ENCODE measurements around the gene SLC16A6. TPM values are rescaled to one million over a fixed set of nuclear protein-coding genes. Genes with fewer than 3 reads are reported as not detected.
"Not testable (repeated sequence)": the region's sequence is repeated elsewhere in the genome, so short reads cannot be mapped to it uniquely, and the experiment has no call there.

The SLC16A6 gene
- 2.7 TPM for total RNA-seq

DNA sequence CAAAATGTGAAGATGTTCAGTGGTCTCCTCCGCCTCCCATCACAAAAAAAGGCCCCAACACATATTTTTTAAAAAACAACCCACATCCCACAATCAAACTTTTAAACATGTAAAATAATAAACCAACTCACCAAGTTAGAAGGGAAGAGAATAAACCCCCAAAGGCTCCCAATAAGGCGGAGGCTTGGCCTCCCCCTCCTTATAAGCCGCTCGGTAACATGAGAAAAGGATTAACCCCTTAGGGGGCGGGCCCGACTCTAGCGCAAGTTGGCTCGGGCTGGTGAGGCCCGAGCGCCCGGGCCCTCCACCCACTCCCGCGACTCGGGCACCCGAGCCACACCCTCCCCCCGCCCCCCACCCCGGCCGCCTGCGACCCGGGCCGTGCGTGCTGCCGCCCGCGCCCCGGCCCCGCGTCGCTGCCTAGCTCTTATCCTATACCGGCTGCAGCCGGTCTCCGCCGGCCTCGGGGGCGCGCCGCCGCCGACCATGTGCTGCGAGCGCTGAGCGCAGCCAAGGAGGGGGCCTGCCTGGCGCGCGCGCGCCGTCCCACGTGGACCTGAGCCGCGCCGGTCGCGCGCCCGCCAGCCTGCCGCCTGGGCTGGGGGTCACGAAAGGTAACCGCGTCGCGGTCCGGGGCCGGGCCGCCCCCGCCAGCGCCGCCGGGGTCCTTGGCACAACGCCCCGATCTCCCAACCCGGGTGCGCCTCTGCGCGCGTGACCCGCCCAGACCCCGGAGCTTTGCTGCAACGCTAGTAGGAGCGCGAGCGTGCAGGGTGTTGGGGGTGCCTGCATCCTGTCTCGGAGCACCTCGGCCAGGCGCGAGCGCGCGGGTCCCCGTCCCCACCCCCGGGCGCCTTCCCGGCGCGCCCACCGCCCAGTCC lies at the start of gene SLC16A6, which contains the start of gene ARSG:
Gene SLC16A6 (minus strand): TSS at position 173 of the 881 bp plus-strand sequence. CDS start 12,807 bp downstream, outside the sequence.
Gene ARSG (plus strand): TSS at position 541 of the 881 bp plus-strand sequence. CDS start 15,999 bp downstream, outside the sequence.
- peak; percentile 82 for DNase-seq

DNA sequence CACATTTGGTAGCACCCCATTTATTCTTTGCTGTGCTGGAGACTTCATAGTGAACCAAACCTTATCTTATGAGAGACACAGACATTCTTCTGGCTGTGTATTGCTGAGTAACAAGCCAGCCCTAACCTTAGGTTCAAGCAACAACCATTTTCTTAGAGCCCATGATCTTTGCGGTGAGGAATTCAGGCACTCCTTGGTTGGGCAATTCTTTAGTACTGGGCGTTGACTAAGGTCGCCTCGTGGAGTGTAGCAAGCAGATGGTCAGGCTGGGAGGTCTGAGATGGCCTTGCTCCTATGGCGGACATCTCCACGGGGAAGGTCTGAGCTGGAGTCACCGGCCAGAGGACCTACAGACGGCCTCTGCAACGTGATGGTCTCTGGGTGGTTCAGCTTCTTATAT lies 43.5 kb upstream of the SLC16A6 start:
- DNase-seq = no peak

DNA sequence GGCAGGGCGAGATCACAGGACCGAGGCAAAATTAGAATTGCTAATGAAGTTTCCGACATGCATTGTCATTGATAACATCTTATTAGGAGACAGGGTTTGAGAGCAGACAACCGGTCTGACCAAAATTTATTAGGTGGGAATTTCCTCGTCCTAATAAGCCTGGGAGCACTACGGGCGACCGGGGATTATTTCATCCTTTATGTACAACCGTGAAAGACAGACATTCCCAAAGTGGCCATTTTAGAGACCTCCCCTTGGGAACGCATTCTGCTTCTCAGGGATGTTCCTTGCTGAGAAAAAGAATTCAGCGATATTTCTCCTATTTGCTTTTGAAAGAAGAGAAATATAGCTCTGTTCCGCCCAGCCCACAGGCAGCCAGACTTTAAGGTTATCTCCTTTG lies 41.0 kb upstream of the SLC16A6 start:
- DNase-seq = not testable (repeated sequence)

DNA sequence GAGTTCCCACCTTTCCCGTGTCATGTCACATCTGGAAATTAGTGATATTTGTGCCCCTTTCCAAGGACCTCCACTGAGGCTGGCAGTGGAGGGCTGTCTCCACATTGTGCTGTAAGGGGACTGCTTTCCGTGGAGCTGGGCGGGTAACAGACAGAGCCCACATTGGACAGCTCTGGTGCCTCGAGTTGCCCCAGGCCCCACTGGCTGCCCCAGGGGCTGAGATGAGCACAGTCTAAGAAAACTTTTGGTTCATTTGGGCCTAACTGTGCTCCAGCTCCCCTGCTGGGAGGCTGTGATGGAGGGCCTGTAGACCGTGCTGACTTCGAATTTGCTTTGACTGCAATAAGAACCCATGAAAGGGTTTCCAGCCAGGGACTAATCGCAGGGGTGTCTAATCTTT lies 38.4 kb upstream of the SLC16A6 start:
- no peak for DNase-seq

- no peak for DNase-seq
Measured at GRCh38 chr17:68328676-68329075, 37.7 kb upstream of the SLC16A6 start.

- no peak for DNase-seq
Measured at GRCh38 chr17:68327823-68328557, 37.1 kb upstream of the SLC16A6 start.

DNA sequence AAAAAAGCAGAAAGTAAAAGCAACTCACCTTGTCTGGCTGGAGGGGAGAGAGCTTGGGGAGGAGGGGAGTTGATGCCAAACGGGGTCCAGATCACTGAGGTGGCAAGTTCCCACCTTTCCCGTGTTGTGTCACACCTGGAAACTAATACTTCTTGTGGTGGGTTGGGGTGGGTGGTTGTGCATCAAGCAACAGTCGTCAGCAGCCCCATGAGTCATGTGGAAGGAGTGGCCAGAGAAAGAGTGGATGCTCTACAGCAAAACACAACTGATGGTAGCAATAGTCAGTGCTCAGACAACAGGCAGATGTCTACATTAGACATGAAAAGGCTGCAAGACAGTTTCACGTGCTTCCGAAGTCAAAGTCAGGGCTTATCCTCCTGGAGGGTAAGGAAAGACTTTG lies 35.8 kb upstream of the SLC16A6 start:
- no peak for DNase-seq

GRCh38 chr17:68325961-68326360 lies 35.0 kb upstream of the SLC16A6 start:
- no peak for DNase-seq

- no peak for DNase-seq
Measured at GRCh38 chr17:68324654-68325336, 33.9 kb upstream of the SLC16A6 start.

DNA sequence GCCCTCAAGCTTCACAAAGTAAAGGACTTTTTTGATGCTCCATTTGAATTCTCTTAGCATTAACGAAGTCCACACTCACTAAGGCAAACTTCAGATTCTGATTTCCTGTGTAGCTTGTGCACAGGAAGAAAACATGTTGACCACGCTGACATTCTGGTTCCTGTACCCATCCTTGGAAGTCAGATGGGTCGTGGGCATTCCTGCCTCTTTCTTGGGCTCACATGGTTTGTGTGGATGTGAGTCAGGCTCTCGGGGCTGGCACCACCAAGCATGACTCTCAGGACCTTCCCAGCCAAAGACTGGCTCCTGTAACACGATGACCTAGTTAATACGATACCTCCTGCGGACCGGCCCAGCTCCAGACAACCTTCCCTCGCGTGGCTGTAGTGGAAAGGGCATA lies 33.2 kb upstream of the SLC16A6 start:
- no peak for DNase-seq

GRCh38 chr17:68322630-68323029 lies 31.7 kb upstream of the SLC16A6 start:
- DNase-seq = no peak

GRCh38 chr17:68321556-68321954 lies 30.6 kb upstream of the SLC16A6 start:
- DNase-seq = no peak

GRCh38 chr17:68320943-68321555 lies 30.1 kb upstream of the SLC16A6 start:
- DNase-seq = no peak

DNA sequence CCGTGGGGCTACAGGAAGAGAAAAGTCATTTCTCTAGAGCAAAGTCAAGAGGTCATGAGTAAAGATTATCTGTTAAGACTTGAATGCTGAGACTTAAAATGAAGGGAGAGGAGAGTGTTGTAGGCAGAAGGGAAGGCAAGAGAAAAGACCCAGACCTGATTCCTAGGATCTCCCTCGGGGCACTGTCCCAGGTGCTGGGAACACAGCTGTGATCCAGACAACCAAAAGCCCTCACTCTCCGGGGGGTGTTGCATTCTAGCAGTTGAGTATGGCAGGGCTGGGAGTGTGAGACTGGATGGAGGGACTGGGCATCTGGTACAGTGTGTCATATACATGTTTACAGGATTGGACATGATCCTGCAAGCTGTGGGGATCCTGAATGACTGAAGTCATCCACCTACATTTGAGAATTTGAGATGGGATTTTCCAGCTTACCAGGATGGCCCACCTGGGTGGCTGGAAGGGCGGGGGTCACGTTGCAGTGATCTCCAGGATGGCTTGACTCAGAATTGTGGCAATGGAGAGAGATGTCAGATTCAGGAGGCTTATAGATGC lies 29.5 kb upstream of the SLC16A6 start:
- no peak for DNase-seq

DNA sequence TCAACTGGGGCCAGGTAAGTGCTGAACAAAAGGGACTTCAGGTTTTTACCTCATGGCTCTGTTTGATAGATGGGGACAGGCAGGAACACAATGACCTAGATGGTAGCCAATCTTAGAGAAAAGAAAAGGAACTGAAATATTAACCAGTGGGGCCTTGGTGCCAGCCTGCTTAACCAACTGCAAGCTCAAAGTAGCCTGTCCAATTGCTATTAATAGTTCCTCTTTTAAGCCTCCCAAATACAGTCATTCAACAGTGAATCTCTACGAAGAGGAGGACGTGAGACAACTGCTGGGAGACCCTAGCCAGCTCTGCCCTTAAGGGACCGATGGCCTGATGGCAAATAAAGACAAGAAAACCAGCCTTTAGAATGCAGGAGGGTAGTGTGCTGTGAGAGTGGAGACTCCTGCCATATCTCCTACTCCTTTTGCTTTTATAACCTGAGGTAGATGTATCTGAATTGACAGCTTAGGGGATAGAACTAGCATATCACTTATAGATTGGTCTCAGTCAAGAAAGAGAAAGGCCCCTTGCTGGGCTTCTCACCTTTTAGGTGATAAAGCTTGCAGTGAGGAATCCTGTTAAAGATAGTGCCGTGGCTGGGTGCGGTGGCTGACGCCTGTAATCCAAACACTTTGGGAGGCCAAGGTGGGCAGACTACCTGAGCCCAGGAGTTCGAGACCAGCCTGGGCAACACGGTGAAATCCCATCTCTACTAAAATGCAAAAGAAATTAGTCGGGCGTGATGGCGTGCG lies 28.7 kb upstream of the SLC16A6 start:
- DNase-seq = peak; percentile 34

DNA sequence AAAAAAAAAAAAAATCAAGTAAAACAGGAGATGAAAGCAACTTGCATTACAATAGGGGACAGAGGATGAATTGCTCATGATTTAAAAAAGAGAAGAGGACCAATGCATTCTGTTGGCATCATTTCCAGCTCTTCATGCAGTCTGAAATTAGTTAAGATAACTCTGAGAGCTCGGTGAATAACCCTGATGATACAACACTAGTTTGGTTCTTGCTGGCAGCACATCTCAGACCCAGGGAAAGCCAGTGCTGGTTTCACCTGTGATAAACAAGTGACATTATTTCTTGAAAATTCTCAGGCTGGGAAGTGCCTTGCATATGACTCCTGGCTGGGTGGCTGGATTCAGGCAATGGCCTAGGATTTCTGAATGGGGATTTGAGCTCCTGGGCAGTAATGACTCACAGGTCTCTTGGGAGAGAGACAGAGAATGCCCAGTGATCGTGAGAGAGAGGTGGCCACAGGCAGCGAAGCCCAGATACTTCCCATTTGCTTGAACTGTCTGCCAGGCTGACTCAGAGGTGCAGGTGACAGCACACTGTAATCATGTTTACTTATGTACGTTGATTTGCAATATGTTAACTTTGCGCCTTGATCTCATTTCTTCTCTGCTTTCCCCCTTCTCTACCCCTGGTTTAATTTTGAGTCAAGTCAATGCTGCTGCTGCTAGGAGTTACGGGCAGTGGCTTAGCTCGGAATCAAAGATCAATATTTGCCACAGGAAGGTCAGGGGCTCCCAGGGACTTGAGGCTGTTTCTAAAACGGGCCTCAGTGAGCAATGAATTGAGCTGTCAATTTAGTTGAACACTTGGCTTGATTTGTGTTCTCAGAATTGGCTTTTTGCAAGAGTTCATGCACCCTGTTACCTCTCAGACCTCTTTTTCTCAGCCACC lies 27.4 kb upstream of the SLC16A6 start:
- DNase-seq = no peak

GRCh38 chr17:68317458-68317857 lies 26.5 kb upstream of the SLC16A6 start:
- no peak for DNase-seq

DNA sequence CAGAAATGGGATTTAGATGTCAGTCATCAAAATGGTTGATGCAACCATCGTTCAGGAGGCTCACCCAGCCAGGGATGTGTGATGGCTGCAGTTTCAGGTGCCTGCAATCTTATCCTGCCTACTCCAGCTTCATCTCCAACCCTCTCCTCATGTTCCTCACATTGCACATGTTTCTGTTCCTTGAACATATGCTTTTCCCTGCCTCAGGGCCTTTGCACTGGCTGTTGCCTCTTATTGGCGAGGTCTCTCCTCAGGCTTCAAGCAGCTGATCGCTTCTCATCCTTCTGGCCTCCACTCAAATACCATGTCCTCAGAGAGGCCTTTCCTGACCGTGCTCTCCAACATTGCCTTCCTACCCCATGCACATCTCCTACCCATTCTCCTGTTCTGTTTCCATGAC lies 25.0 kb upstream of the SLC16A6 start:
- no peak for DNase-seq

GRCh38 chr17:68314916-68315535 lies 24.1 kb upstream of the SLC16A6 start:
- DNase-seq = no peak

GRCh38 chr17:68310152-68310551 lies 19.2 kb upstream of the SLC16A6 start:
- DNase-seq = no peak

Data from tongue (tissue), 2 donors.